H1 (cell line): ENCODE data around the gene ADAM23.

Experiments used
- CHD2 ChIP-seq: IDR thresholded peaks from 2 replicates; pipeline ENCODE4 v1.6.1; 2012; ENCODE audit warnings: low read length, improper control_type of control experiment
- CHD7 ChIP-seq: fragments of 300-600 bp; sonication (generic); IDR thresholded peaks from 2 replicates; pipeline ENCODE4 v1.7.1; 2012; ENCODE audit warnings: low read length, moderate library complexity, mild to moderate bottlenecking, inconsistent platforms; ENCODE audit not compliant: insufficient replicate concordance
- CREB1 ChIP-seq: IDR thresholded peaks from 2 replicates; pipeline ENCODE4 v1.6.1; 2012; ENCODE audit warnings: inconsistent platforms
- CTCF ChIP-seq, 3 experiments: IDR thresholded peaks; 1 replicate in 2 of 3; 2 replicates in 1 of 3; pipeline versions ENCODE4 v1.5.1 to v1.6.1; 2011; ENCODE audit warnings: low read length in 3 of 3, mild to moderate bottlenecking in 3 of 3, inconsistent platforms in 2 of 3, low read depth in 1 of 3, moderate library complexity in 1 of 3; ENCODE audit not compliant: insufficient read depth in 1 of 3; ENCODE audit errors: control extremely low read depth in 1 of 3
- EP300 ChIP-seq, 2 experiments: IDR thresholded peaks; 1 replicate in 1 of 2; 2 replicates in 1 of 2; pipeline ENCODE4 v1.6.1; 2011 to 2012; ENCODE audit warnings: low read depth in 2 of 2, low read length in 2 of 2, mild to moderate bottlenecking in 2 of 2, borderline replicate concordance in 1 of 2, inconsistent platforms in 1 of 2, moderate library complexity in 1 of 2
- EZH2 ChIP-seq: fragments of 200-600 bp; sonication (generic); IDR thresholded peaks from 2 replicates; pipeline ENCODE4 v1.7.1; 2012; ENCODE audit warnings: low read depth, mild to moderate bottlenecking, moderate library complexity, low read length, inconsistent platforms; ENCODE audit not compliant: severe bottlenecking
- KDM1A ChIP-seq: fragments of 200-600, 300-600 bp; sonication (generic); IDR thresholded peaks from 2 replicates; pipeline ENCODE4 v1.7.1; 2016; ENCODE audit warnings: mild to moderate bottlenecking, low read length, borderline replicate concordance
- MAX ChIP-seq: IDR thresholded peaks from 2 replicates; pipeline ENCODE4 v1.6.1; 2012; ENCODE audit warnings: inconsistent platforms

GRCh38 chr2:206572725-206573124 is 129.4 kb downstream of the ADAM23 start:
- TF ChIP-seq CHD2 (no peak), CTCF (IDR thresholded peaks at IDR 0.05; ENCODE audit: control extremely low read depth in 1 of 3, insufficient read depth in 1 of 3, low read depth in 1 of 3, low read length in 3 of 3) (no peak), EP300 (IDR thresholded peaks at IDR 0.05; ENCODE audit: borderline replicate concordance in 1 of 2, low read depth in 2 of 2, low read length in 2 of 2) (no peak), CHD7 (no peak), CREB1 (no peak), EZH2 (no peak), MAX (no peak), KDM1A (no peak)
